ENCODE results near the gene SPATA6.
"Not testable (repeated sequence)": the region's sequence is repeated elsewhere in the genome, so short reads cannot be mapped to it uniquely, and the experiment has no call there.

SPATA6 gene

DNA sequence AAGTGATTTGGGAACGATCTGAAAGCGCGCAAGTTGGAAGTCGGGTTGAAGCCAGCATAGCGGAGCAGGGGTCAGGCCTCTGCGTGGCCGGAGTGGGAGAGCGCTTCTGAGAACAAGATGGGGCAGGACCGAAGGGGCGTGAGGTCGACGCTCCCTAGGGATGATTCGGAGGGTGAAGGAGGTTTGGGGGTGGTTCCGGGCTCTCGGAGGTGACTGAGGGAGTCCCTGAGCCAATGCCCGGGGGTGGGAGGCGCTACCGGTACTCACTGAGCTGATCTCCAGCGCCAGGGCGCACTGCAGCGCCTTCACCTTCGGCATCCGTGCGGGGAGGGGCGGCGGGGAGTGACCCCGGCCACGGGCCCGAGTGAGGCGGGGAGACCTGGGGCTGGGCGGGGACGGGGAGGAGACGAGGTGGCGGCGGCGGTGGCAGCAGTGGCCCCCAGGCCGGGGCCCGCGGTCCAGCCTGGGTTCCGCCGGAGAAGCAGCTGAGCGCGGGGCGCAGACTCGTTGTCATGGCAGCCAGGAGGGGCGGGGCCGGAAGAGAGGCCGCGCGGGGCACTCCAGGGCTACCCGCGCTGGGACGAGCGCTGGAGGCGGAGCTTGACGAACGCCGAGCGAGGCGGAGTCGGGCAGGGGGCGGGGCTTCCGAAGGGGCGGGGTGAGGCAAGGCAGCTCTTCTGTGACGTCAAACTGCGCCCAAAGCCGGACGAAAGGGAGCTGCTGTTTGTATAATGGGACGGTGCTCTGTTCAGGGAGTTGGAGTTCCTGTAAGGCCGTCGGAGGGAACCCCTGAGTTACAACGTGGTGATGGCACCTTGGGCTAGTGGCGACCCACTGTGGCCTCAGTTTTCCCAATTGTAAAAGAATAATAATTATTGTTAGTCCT is at the start of gene SPATA6:
SPATA6 (minus strand) TSS at position 514 of the 886 bp plus-strand sequence; CDS start at position 318, 196 bp downstream.
- no peak for FAIRE-seq

DNA sequence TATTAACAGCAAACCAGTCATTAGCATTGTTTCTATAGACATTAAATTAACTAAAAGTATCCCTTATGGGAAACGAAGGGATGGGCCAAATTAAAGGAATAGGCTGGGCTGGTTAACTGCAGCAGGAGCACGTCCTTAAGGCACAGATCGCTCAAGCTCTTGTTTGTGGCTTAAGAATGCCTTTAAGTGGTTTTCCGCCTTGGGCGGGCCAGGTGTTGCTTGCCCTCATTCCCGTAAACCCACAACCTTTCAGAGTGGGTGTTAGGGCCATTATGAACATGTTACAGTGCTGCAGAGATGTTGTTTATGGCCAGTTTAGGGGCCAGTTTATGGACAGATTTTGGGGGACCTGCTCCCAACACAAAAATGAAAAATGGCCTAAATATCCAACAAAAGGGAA is 47.9 kb upstream of the SPATA6 start:
- not testable (repeated sequence) for FAIRE-seq

- no peak for FAIRE-seq
Observed at GRCh38 chr1:48506870-48507269, 34.9 kb upstream of the SPATA6 start.

- no peak for FAIRE-seq
Observed at GRCh38 chr1:48500541-48501450, 28.8 kb upstream of the SPATA6 start.

DNA sequence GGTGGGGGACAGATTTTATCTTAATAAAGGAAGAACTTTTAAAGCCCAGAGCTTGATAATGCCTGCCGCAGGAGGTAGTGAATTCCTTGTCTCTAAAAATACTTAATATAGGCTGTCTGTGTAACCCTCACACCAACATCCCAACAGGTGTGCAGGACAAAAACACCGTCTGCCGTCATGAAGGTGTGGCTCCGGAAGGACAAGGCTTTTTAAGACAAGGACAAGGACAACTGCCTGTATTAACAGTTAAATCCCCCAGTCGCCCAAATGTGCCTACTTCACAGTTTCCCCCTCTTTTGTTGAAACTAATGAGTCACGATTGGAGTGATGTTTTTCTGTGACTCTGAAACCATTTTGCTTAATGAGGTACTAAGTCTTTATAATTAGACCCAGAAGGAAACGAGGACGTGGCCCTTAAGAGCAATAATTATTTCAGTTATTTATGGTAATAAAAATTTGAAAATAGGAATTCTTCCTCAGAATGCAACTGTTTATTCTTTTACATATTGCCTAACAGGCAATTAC is 27.3 kb upstream of the SPATA6 start:
- no peak for FAIRE-seq

GRCh38 chr1:48498096-48498791 is 26.2 kb upstream of the SPATA6 start:
- FAIRE-seq = peak; percentile 43

DNA sequence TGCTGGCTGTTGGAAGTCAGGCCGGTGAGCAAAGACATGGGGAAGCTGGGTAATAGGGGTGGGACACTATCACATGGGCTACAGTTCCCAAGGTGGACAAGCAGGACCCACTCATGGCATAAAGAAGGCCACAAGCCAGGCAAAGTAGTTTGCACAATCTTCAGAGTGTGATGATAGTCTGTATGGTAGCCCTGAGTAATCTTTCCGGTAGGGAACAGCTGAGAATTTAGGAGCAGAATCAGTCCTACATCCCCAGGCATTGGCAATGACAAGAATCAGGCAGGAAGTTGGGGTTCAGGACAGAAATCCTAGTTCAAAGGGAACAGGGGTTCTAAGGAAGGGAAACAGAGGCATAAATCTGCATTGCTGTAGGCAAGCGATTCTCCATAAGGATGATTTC is 23.9 kb upstream of the SPATA6 start:
- no peak for FAIRE-seq

DNA sequence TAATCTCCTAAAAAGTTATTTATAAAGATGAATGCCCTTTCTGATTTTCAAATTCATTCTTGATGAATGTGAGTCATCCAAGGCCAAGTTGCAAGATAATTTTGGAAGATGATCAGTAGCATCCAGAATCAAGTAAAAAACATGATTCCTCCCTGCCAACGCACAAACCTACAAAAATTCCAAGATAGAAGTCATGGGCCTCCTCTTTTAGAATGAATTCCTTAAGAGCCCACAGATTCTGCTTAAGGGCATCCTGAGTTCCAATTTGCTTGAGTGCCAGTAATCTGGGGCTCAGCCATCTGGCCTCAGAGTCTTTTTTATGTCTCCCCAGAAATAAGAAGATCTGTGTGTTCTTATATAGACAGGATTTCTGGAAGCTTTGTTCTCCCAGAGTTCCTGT is 23.2 kb upstream of the SPATA6 start:
- FAIRE-seq = no peak

DNA sequence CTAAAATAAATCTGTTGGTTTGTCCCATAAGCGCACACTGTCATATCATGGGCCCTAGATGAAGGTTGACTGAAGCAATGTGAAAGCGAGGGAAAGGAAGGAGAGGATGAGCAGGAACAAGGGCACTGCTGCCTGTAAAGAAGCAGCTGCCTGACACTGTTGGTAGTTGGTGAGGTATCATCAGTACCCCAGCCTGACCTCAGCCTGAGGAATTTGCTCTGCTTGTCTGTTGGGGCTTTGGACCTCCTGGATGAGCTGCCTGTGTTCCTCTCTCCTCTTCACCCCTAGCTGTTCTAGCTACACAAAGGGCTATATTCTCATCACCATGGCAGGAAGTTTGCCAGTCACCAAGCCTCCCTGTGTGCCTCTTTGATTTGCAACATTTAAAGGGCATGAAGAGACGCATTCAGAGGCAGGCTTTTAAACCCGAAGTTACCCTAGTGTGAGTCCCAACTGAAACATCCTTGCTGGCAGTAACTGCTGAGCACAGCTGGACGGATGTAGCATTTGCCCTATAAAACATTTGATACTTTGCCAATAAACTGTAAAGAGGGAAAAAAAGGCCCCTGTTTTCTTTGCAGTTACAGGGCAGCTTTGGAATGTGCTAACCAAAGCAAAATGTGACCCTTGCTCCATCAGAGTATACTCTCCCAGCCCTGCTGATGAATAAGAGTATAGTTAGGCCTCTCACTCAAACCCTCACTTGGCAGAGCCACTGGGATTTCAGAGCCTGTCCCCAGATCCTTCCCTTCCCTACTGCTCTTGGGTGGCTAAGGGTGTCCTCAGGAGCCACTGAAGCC is 22.2 kb upstream of the SPATA6 start:
- no peak for FAIRE-seq

DNA sequence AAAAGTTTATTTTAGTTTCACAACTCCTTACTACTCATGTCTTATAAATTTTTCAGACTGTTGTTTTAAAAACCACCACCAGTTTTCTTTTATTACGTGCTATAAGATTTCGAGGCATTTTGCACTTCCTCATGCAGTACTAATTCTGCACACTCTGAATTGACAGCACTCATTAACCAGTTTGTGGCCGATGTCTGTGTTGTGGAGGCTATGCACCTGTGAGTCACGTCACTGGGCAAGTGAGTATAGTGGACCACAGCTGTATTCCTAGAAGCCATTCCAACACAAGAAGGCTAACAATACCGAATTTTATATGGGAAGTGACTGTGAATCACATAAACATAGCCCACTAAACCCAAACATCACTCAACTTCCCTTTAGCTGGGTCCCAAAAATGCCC is 21.0 kb upstream of the SPATA6 start:
- no peak for FAIRE-seq

DNA sequence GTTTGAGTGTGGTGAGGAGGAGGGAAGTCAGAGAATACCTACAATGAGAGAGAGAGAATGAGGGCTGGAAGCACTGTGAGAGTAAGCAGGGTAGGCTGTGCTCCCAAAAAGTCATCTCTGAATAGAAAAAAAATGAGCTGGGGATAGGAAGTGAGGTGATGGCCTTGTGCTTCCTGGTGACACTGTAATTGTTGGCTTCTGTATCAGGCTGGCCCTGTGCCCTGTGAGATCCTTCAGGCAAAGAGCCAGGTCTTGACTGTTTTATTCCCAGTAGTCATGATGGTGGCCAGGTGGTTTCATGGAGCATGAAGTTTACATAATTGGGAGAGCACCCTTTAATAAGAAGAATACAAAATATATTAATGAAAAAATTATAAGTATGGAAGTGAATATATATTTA is 20.4 kb upstream of the SPATA6 start:
- FAIRE-seq = no peak

- no peak for FAIRE-seq
Observed at GRCh38 chr1:48488721-48489120, 16.7 kb upstream of the SPATA6 start.

DNA sequence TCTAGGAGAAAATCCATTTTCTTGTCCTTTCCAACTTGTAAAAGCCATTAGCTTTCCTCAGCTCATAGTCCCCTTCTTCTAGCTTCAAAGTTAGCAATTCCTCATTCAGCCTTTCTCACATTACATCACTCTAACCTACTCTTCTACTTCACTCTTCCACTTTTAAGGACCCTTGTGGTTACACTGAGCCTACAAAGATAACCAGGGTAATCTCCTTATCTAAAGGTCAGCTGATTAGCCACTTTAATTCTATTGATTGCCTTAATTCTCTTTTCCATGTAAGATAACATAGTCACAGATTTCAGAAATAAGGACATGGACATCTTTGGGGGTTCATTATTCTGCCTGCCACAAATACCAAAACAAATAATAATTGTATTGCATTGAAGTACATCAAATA is 8.5 kb upstream of the SPATA6 start:
- FAIRE-seq = no peak

DNA sequence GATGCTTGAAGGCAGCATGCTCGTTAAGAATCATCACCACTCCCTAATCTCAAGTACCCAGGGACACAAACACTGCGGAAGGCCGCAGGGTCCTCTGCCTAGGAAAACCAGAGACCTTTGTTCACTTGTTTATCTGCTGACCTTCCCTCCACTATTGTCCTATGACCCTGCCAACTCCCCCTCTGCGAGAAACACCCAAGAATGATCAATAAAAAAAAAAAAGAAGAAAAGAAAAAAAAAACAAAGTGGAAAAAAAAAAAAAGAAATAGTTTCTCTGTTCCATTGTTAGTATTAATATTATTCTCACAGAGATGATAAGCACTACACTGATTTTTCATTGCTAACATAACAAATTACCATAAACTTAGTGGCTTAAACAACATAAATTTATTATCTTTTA is 8.0 kb upstream of the SPATA6 start:
- not testable (repeated sequence) for FAIRE-seq

DNA sequence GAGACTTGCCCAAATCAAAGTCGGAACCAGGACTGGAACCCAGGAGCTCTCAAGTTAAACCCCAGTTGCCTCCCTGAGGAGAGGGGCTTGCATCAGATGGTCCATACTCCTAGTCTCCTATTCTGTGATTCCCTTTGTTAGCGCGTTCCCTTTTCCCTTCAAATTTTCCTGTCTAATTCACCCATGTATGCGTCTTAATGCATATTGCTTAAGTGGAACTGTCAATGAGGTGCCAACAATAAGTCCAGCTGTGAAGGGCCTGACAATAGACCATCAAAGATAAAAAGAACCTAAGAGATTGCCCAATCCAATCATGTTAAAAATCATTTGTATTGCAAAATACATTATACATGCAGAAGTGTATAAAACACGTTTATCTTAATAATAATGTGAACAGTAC is 634 bp upstream of the SPATA6 start:
- FAIRE-seq = no peak

DNA sequence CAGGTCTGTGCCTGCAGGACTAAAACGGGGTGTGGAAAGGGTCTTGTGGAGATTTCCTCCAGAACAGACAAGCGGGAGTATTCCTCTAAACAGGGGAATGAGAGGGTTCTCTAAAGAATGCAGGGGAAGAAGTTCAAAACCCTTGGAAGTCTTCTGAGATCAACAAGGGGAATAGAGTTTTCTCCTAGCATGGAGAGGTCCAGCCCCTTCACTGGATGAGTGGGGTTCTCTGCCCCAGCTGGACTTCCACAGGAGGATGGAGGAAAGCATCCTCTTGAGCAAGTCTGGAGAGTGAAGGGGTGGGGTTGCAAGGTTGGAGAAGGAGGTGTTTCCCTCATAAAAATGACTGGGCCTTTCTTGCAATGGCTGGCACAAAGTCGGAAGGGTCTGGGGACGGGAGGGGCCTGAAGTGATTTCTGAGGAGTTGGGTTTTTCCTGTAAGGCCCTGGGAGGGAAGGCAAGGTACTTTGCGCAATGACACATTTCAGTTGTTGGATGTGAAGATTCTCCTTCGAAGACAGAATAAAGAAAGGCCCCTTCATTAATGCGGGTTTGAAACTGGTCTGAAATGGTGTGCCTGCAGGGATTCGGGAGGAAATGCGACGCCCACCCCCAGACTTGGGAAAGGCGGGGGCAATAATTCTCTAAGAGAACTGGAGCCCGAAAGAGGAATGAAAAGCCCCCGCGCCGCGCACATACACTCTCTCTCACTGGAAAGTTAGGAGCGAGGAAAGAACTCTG is 884 bp downstream of the SPATA6 start:
- FAIRE-seq = no peak

DNA sequence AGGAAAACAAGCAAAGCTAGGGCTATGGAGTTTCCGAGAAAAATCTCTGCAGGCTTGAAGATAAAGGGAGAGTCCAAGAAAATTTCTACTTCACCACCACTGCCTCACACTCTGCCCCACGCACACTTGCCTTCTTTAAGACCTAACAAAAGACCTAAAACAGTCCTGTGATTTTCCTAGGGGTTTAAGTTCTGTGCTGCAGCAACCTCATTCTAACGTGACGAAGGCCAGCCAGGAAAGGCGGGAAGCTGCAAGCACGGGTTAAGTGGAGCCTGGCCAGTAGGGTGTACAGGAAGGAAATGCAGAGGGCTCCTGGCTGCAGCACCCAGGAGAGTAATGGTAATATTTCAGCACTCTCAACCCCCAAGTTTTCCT is 1.5 kb downstream of the SPATA6 start:
- FAIRE-seq = no peak

DNA sequence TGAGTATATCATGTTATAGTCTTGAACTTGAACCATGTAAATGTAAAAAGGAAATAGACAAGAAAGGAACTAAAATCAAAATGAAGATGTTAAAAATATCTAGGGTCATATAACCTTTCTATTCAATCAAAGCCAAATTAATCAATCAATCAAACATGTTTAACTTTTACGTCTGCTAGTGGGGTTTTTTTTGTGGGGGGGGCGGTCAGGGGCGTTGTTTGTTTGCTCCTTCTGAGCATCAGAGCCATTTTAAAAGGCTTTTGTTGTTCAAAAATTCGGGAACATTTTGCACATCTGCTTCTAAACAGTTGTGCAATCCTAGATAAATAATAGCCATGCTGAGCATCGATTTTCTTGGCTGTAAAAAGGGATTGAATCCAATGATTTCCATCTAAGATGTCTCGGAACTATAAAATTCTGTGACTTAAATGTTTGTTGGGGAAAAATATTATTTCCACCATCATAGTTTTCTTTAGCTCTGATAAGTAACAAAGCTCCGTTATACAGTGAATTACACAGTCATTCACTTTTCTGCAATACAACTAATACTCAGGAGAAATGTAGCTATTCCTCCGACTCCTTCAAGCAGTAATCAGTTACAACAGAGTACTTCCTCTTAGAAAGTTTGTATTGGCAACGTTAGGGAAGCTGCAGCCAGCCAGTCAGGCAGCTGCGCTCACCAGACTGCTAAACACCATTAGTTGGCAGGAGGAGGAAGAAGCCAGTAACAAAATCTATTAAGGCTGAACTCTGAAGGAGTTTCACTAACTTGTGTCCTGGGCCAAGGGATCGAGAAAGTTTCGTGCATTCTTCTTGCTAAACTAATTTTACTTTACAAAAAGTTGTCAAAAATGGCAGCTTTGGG is 2.2 kb downstream of the SPATA6 start:
- FAIRE-seq = peak; percentile 55

DNA sequence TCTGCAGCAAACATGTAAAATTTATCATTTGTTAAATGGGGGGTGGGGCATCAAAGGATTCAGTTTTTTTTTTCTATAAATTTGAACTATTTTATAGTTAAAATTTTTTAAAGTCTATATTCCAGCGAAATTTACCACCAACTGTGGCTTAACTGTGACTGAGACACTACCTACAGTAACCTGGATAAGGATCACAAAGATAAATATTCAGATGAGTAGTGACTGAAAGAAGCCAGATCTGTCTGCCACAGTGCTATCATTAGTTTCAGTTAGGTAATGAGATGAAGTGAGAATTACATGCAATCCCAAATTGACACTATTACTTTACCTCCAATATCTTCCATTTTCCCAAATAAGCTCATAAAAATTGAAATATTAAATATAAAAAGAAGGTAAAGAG is 5.4 kb downstream of the SPATA6 start:
- no peak for FAIRE-seq

DNA sequence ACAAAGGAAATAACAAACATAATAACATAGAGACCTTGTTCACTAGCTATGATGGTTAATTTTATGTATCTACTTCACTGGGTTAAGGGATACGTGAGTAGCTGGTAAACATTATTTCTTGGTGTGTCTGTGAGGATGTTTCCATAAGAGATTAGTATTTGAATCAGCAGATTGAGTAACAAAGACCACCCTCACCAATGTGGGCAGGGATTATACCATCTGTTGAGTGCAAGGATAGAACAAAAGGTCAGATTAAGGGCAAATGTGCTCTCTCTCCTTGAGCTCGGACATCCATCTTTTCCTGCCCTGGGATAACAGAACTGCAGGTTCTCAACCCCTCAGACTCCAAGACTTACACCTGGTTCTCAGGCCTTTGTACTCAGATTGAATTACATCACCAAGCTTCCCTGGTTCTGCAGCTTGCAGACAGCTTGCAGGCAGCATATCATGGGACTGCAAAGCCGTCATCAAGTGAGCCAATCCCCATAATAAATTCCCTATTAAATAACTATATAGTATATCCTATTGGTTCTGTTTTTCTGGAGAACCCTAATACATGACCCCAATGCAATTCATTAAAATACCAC is 9.2 kb downstream of the SPATA6 start:
- FAIRE-seq = no peak

Measured in endometrium (tissue), 2 donors.